Parathyroid adenoma (tissue), 2 donors: ENCODE measurements around the gene CARD9.

ENCODE experiments used
- H2AFZ ChIP-seq: fragments of 300-600 bp; sonication (generic); one replicate; pipeline ENCODE4 v1.7.0; 2017; ENCODE audit warnings: antibody characterized with exemption, mild to moderate bottlenecking
- H3K27ac ChIP-seq: fragments of 300-600 bp; sonication (generic); one replicate; pipeline ENCODE4 v1.7.0; 2017
- H3K27me3 ChIP-seq: fragments of 300-600 bp; sonication (generic); one replicate; pipeline ENCODE4 v1.7.0; 2017; ENCODE audit warnings: low read length; ENCODE audit not compliant: control insufficient read depth, insufficient read depth
- H3K36me3 ChIP-seq: fragments of 300-600 bp; sonication (generic); one replicate; pipeline ENCODE4 v1.7.0; 2017; ENCODE audit warnings: low read length; ENCODE audit not compliant: control insufficient read depth, insufficient read depth
- H3K4me1 ChIP-seq: fragments of 300-600 bp; sonication (generic); one replicate; pipeline ENCODE4 v1.7.0; 2017; ENCODE audit warnings: control low read depth
- H3K4me2 ChIP-seq: fragments of 300-600 bp; sonication (generic); one replicate; pipeline ENCODE4 v1.7.0; 2017; ENCODE audit warnings: low read length
- H3K4me3 ChIP-seq: fragments of 300-600 bp; sonication (generic); one replicate; pipeline ENCODE4 v1.7.0; 2017; ENCODE audit warnings: low read depth, low read length
- H3K79me2 ChIP-seq: fragments of 300-600 bp; sonication (generic); one replicate; pipeline ENCODE4 v1.7.0; 2017; ENCODE audit warnings: control low read depth
- H3K9ac ChIP-seq: fragments of 300-600 bp; sonication (generic); one replicate; pipeline ENCODE4 v1.7.0; 2017; ENCODE audit warnings: mild to moderate bottlenecking
- H3K9me3 ChIP-seq: fragments of 300-600 bp; sonication (generic); one replicate; pipeline ENCODE4 v1.7.0; 2017; ENCODE audit warnings: low read length; ENCODE audit not compliant: control insufficient read depth
- CTCF ChIP-seq: fragments of 300-600 bp; sonication (generic); IDR thresholded peaks from one replicate; pipeline ENCODE4 v1.7.0; 2017; ENCODE audit warnings: antibody characterized with exemption, mild to moderate bottlenecking
- donor health status: primary hyperparathyroidism.

CARD9 gene

GRCh38 chr9:136379003-136379287 is 5.5 kb upstream of the CARD9 start:
- no peaks in the 10 kb centered on the region for H3K36me3 ChIP-seq
- H3K4me3 ChIP-seq: no peak overlapping the region
- no peaks in the 10 kb centered on the region for H3K27me3 ChIP-seq
- no peaks in the 10 kb centered on the region for H3K79me2 ChIP-seq
- no peak overlapping the region for H3K4me2 ChIP-seq
- no peak overlapping the region for H3K9ac ChIP-seq
- no peaks in the 10 kb centered on the region for H3K9me3 ChIP-seq
- H2AFZ ChIP-seq: no peak overlapping the region
- TF ChIP-seq CTCF: no peak
- no peaks in the 10 kb centered on the region for H3K4me1 ChIP-seq
- H3K27ac ChIP-seq: no peak overlapping the region

- H3K4me3 ChIP-seq: no peak overlapping the region
- H3K9ac ChIP-seq: no peak overlapping the region
- H3K9me3 ChIP-seq: no peaks in the 10 kb centered on the region
- TF ChIP-seq CTCF: no peak
- no peaks in the 10 kb centered on the region for H3K79me2 ChIP-seq
- H3K4me2 ChIP-seq: no peak overlapping the region
- H3K36me3 ChIP-seq: no peaks in the 10 kb centered on the region
- no peaks in the 10 kb centered on the region for H3K27me3 ChIP-seq
- H3K27ac ChIP-seq: no peak overlapping the region
- no peaks in the 10 kb centered on the region for H3K4me1 ChIP-seq
- no peak overlapping the region for H2AFZ ChIP-seq
Measured at GRCh38 chr9:136378170-136379002, 4.9 kb upstream of the CARD9 start.

GRCh38 chr9:136377341-136378169 is 4.1 kb upstream of the CARD9 start:
- Histone ChIP-seq H3K9me3 (no peaks in the 10 kb centered on the region), H2AFZ (no peak overlapping the region), H3K79me2 (no peaks in the 10 kb centered on the region), H3K4me2 (no peak overlapping the region), H3K27ac (no peak overlapping the region), H3K9ac (no peak overlapping the region), H3K4me3 (no peak overlapping the region), H3K36me3 (no peaks in the 10 kb centered on the region), H3K4me1 (no peaks in the 10 kb centered on the region), H3K27me3 (no peaks in the 10 kb centered on the region)
- no peak for TF ChIP-seq CTCF

- TF ChIP-seq CTCF: no peak
- H3K36me3 ChIP-seq: no peaks in the 10 kb centered on the region
- no peak overlapping the region for H3K27ac ChIP-seq
- no peaks in the 10 kb centered on the region for H3K27me3 ChIP-seq
- peaks cover 3% of the 10 kb centered on the region for H3K4me1 ChIP-seq
- no peak overlapping the region for H2AFZ ChIP-seq
- H3K79me2 ChIP-seq: no peaks in the 10 kb centered on the region
- H3K4me2 ChIP-seq: no peak overlapping the region
- H3K9me3 ChIP-seq: no peaks in the 10 kb centered on the region
- H3K9ac ChIP-seq: no peak overlapping the region
- H3K4me3 ChIP-seq: no peak overlapping the region
Measured at GRCh38 chr9:136376457-136376856, 3.0 kb upstream of the CARD9 start.
